GM21526 (cell line): ENCODE data around the gene NR2F1-AS1.

Experiments used
- ATAC-seq: cut with Tn5 transposase; IDR thresholded peaks from one replicate; pipeline ENCODE4 v1.9.1; 2021; ENCODE audit warnings: moderate library complexity; ENCODE audit not compliant: unreplicated experiment, low FRiP score

NR2F1-AS1 gene

GRCh38 chr5:93578813-93579691, 2.0 kb downstream of the NR2F1-AS1 start:
- ATAC-seq = no peak

GRCh38 chr5:93577854-93578812, 2.9 kb downstream of the NR2F1-AS1 start:
- no peak for ATAC-seq

GRCh38 chr5:93576994-93577853, 3.8 kb downstream of the NR2F1-AS1 start:
- ATAC-seq = no peak

- no peak for ATAC-seq
These were observed 5.3 kb downstream of the NR2F1-AS1 start for GRCh38 chr5:93575461-93576414.

GRCh38 chr5:93574491-93575305, 6.3 kb downstream of the NR2F1-AS1 start:
- no peak for ATAC-seq

- no peak for ATAC-seq
These were observed 7.4 kb downstream of the NR2F1-AS1 start for GRCh38 chr5:93573354-93574351.

- no peak for ATAC-seq
These were observed 8.2 kb downstream of the NR2F1-AS1 start for GRCh38 chr5:93572608-93573353.

- no peak for ATAC-seq
These were observed 8.9 kb downstream of the NR2F1-AS1 start for GRCh38 chr5:93572101-93572607.

- no peak for ATAC-seq
These were observed 9.7 kb downstream of the NR2F1-AS1 start for GRCh38 chr5:93571114-93571949.

GRCh38 chr5:93570294-93571113, 10.5 kb downstream of the NR2F1-AS1 start:
- no peak for ATAC-seq

GRCh38 chr5:93569300-93570160, 11.5 kb downstream of the NR2F1-AS1 start:
- no peak for ATAC-seq

- no peak for ATAC-seq
These were observed 13.6 kb downstream of the NR2F1-AS1 start for GRCh38 chr5:93567424-93567823.

- no peak for ATAC-seq
These were observed 14.9 kb downstream of the NR2F1-AS1 start for GRCh38 chr5:93566091-93566490.
